GM19467 (cell line): ENCODE results near the gene KBTBD7.
"Not testable (repeated sequence)": the region's sequence is repeated elsewhere in the genome, so short reads cannot be mapped to it uniquely, and the experiment has no call there.

Source experiments
- ATAC-seq: cut with Tn5 transposase; IDR thresholded peaks from one replicate; pipeline ENCODE4 v1.9.1; 2021; ENCODE audit warnings: mild to moderate bottlenecking, moderate library complexity; ENCODE audit not compliant: unreplicated experiment

Gene KBTBD7

GRCh38 chr13:41199526-41199925 is 5.2 kb upstream of the KBTBD7 start:
- peak; percentile 61 for ATAC-seq

- no peak for ATAC-seq
Observed at GRCh38 chr13:41199079-41199478, 4.7 kb upstream of the KBTBD7 start.

GRCh38 chr13:41196620-41197019 is 2.3 kb upstream of the KBTBD7 start:
- no peak for ATAC-seq

GRCh38 chr13:41196011-41196410 is 1.6 kb upstream of the KBTBD7 start:
- no peak for ATAC-seq

- no peak for ATAC-seq
Observed at GRCh38 chr13:41193469-41193868, 900 bp downstream of the KBTBD7 start.

- ATAC-seq = no peak
Observed at GRCh38 chr13:41188584-41188983, 5.8 kb downstream of the KBTBD7 start.

GRCh38 chr13:41186481-41186880 is 7.9 kb downstream of the KBTBD7 start:
- no peak for ATAC-seq

- ATAC-seq = no peak
Observed at GRCh38 chr13:41182231-41182630, 12.1 kb downstream of the KBTBD7 start.

- no peak for ATAC-seq
Observed at GRCh38 chr13:41179593-41180250, 14.6 kb downstream of the KBTBD7 start.

GRCh38 chr13:41178040-41178439 is 16.3 kb downstream of the KBTBD7 start:
- ATAC-seq = no peak

- no peak for ATAC-seq
Observed at GRCh38 chr13:41177616-41178015, 16.8 kb downstream of the KBTBD7 start.

GRCh38 chr13:41175576-41175975 is 18.8 kb downstream of the KBTBD7 start:
- ATAC-seq = not testable (repeated sequence)

- no peak for ATAC-seq
Observed at GRCh38 chr13:41162151-41162550, 32.2 kb downstream of the KBTBD7 start.

- ATAC-seq = no peak
Observed at GRCh38 chr13:41159174-41159573, 35.2 kb downstream of the KBTBD7 start.

GRCh38 chr13:41157048-41157717 is 37.2 kb downstream of the KBTBD7 start:
- ATAC-seq = no peak

- no peak for ATAC-seq
Observed at GRCh38 chr13:41156620-41157019, 37.7 kb downstream of the KBTBD7 start.

GRCh38 chr13:41154042-41154441 is 40.3 kb downstream of the KBTBD7 start:
- no peak for ATAC-seq

- ATAC-seq = no peak
Observed at GRCh38 chr13:41152005-41152404, 42.4 kb downstream of the KBTBD7 start.

GRCh38 chr13:41150058-41150457 is 44.3 kb downstream of the KBTBD7 start:
- no peak for ATAC-seq

GRCh38 chr13:41148419-41149283 is 45.7 kb downstream of the KBTBD7 start:
- ATAC-seq = no peak

- no peak for ATAC-seq
Observed at GRCh38 chr13:41145136-41145908, 49.0 kb downstream of the KBTBD7 start.
